Measurements from ENCODE around the gene TF. TPM values are rescaled to one million over a fixed set of nuclear protein-coding genes. Genes with fewer than 3 reads are reported as not detected.

The TF gene
- 0.15 and 0.36 TPM in 2 replicates for polyA plus RNA-seq (2011; rRNA removed)
- polyA minus RNA-seq (2011; rRNA and poly(A)+ RNA removed), result 0.09 and 0.31 TPM in 2 replicates

DNA sequence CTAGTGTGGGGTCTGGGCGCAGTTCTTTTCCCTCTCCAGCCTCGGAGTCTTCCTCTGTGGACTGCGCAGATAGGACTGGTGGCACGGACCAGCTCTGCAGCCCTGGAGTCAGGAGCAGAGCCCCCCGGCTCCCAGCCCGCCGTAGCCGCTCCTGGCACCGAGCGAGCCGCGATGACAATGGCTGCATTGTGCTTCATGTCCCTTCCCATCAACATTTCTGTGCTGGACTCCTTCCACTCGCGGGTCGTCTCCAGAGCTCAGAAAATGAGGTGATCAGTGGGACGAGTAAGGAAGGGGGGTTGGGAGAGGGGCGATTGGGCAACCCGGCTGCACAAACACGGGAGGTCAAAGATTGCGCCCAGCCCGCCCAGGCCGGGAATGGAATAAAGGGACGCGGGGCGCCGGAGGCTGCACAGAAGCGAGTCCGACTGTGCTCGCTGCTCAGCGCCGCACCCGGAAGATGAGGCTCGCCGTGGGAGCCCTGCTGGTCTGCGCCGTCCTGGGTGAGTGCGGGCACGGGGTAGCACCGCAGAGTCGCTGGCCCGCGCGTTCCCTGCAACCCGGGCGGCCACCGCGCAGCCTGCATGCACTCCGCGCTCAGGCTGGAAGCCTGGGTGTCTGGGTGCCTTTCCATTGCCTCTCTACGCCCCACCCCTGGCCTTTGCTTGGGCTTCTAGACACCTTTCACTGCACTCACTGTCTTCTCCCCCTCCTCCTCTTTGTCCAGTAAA, at the start of gene TF:
TF (plus strand) TSS at position 413 of the 731 bp plus-strand sequence; CDS start at position 461, 48 bp downstream.
- H3K27me3 ChIP-seq (ENCODE audit: control insufficient read depth, insufficient read depth, low read length), result peaks cover 18% of the 10 kb centered on the region
- no peak for TF ChIP-seq CTCF (IDR thresholded peaks at IDR 0.05; ENCODE audit: insufficient read depth, low read depth, low read length)
- H3K36me3 ChIP-seq (ENCODE audit: control insufficient read depth, insufficient read depth, low read length), result no peaks in the 10 kb centered on the region
- POLR2A ChIA-PET, result no interaction called here
- H3K4me3 ChIP-seq (ENCODE audit: low read depth, low read length), result no peak within 1 kb of the TSS
- CTCF ChIA-PET, result no interaction called here
- no peak for DNase-seq (ENCODE audit: low read depth)

DNA sequence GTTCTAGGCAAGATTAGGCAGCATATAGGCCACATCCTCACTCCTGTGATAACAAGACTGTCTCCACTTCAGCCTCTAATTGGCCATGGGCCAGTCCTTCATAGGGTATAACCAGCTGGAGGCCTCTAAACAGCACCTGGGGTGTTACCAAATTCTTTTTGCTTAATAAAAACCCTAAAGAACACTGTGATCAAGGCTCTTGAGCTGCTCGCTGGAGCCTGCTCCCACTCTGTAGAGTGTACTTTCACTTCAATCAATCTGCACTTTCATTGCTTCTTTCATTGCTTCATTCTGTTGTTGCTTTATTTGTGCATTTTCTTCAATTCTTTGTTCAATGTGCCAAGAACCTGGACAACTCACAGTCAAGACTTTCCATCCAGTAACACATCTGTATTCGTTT, 48.2 kb upstream of the TF start:
- ChIA-PET CTCF (no interaction called here), POLR2A (no interaction called here)
- Histone ChIP-seq H3K27me3 (ENCODE audit: control insufficient read depth, insufficient read depth, low read length) (no peaks in the 10 kb centered on the region), H3K36me3 (ENCODE audit: control insufficient read depth, insufficient read depth, low read length) (no peaks in the 10 kb centered on the region), H3K4me3 (ENCODE audit: low read depth, low read length) (no peak overlapping the region)
- no peak for TF ChIP-seq CTCF (IDR thresholded peaks at IDR 0.05; ENCODE audit: insufficient read depth, low read depth, low read length)
- no peak for DNase-seq (ENCODE audit: low read depth)

GRCh38 chr3:133699467-133699866, 46.7 kb upstream of the TF start:
- CTCF ChIA-PET, result interaction anchor here (0.6 kb wide), 1 partner anchor 20 kb away, joined by 3 read pairs; no protein-coding TSS in a partner anchor
- TF ChIP-seq CTCF (IDR thresholded peaks at IDR 0.05; ENCODE audit: insufficient read depth, low read depth, low read length), result no peak
- no peak for DNase-seq (ENCODE audit: low read depth)
- POLR2A ChIA-PET, result no interaction called here
- Histone ChIP-seq H3K27me3 (ENCODE audit: control insufficient read depth, insufficient read depth, low read length) (no peaks in the 10 kb centered on the region), H3K36me3 (ENCODE audit: control insufficient read depth, insufficient read depth, low read length) (no peaks in the 10 kb centered on the region), H3K4me3 (ENCODE audit: low read depth, low read length) (no peak overlapping the region)

GRCh38 chr3:133699903-133700302, 46.3 kb upstream of the TF start:
- TF ChIP-seq CTCF (IDR thresholded peaks at IDR 0.05; ENCODE audit: insufficient read depth, low read depth, low read length), result no peak
- Histone ChIP-seq H3K27me3 (ENCODE audit: control insufficient read depth, insufficient read depth, low read length) (no peaks in the 10 kb centered on the region), H3K4me3 (ENCODE audit: low read depth, low read length) (no peak overlapping the region), H3K36me3 (ENCODE audit: control insufficient read depth, insufficient read depth, low read length) (no peaks in the 10 kb centered on the region)
- ChIA-PET POLR2A (no interaction called here), CTCF (no interaction called here)
- no peak for DNase-seq (ENCODE audit: low read depth)

GRCh38 chr3:133700351-133700750, 45.8 kb upstream of the TF start:
- no peaks in the 10 kb centered on the region for H3K36me3 ChIP-seq (ENCODE audit: control insufficient read depth, insufficient read depth, low read length)
- DNase-seq (ENCODE audit: low read depth), result no peak
- H3K4me3 ChIP-seq (ENCODE audit: low read depth, low read length), result no peak overlapping the region
- CTCF ChIA-PET, result no interaction called here
- no peaks in the 10 kb centered on the region for H3K27me3 ChIP-seq (ENCODE audit: control insufficient read depth, insufficient read depth, low read length)
- POLR2A ChIA-PET, result no interaction called here
- no peak for TF ChIP-seq CTCF (IDR thresholded peaks at IDR 0.05; ENCODE audit: insufficient read depth, low read depth, low read length)
